Natural killer cell (primary cell): ENCODE results near the gene SENP6. TPM values are rescaled to one million over a fixed set of nuclear protein-coding genes. Genes with fewer than 3 reads are reported as not detected.

Experiments used
- ATAC-seq, 3 donors: fragments of 150-1000 bp in 2 of 3; fragments of 200-7000 bp in 1 of 3; cut with Tn5 transposase; 1 replicate in 1 of 3; 2 replicates in 2 of 3; pipeline ENCODE4 v1.10.0; 2021; ENCODE audit warnings: mild to moderate bottlenecking in 2 of 3, moderate library complexity in 2 of 3
- DNase-seq, 2 donors: peaks; one replicate each; pipeline versions ENCODE4 v3.0.0 to v3.0.0-alpha.2; 2013 to 2021; ENCODE audit warnings: mixed read lengths in 1 of 2
- H3K27ac ChIP-seq: one replicate; pipeline ENCODE4 v1.5.1; 2013; ENCODE audit warnings: mild to moderate bottlenecking, low read length
- H3K27me3 ChIP-seq: one replicate; pipeline ENCODE4 v1.6.1; 2013; ENCODE audit warnings: low read length; ENCODE audit not compliant: control insufficient read depth, insufficient read depth
- H3K36me3 ChIP-seq: one replicate; pipeline ENCODE4 v1.6.1; 2013; ENCODE audit warnings: low read length; ENCODE audit not compliant: control insufficient read depth, insufficient read depth
- H3K4me1 ChIP-seq: one replicate; pipeline ENCODE4 v1.6.1; 2013; ENCODE audit warnings: low read length; ENCODE audit not compliant: control insufficient read depth, insufficient read depth
- H3K4me3 ChIP-seq: one replicate; pipeline ENCODE4 v1.5.1; 2013; ENCODE audit warnings: low read length
- H3K9me3 ChIP-seq: one replicate; pipeline ENCODE4 v1.6.1; 2013; ENCODE audit warnings: low read length; ENCODE audit not compliant: control insufficient read depth, insufficient read depth
- H3K27ac Mint-ChIP-seq, 2 donors: one replicate each; pipeline ENCODE4 v1.8.0; 2022; ENCODE audit warnings: mild to moderate bottlenecking in 2 of 2, mixed read lengths in 2 of 2, moderate library complexity in 1 of 2
- H3K27me3 Mint-ChIP-seq, 2 donors: one replicate each; pipeline ENCODE4 v1.8.0; 2022; ENCODE audit warnings: low read depth in 2 of 2, mixed read lengths in 2 of 2
- H3K36me3 Mint-ChIP-seq: one replicate; pipeline ENCODE4 v1.8.0; 2022; ENCODE audit warnings: mixed read lengths
- H3K4me1 Mint-ChIP-seq, 2 donors: one replicate each; pipeline ENCODE4 v1.8.0; 2022; ENCODE audit warnings: mixed read lengths in 2 of 2
- H3K4me3 Mint-ChIP-seq: one replicate; pipeline ENCODE4 v1.8.0; 2022; ENCODE audit warnings: mild to moderate bottlenecking, moderate library complexity, mixed read lengths
- H3K9me3 Mint-ChIP-seq, 2 donors: one replicate each; pipeline ENCODE4 v1.8.0; 2022; ENCODE audit warnings: mixed read lengths in 2 of 2
- CTCF ChIP-seq: fragments of 200-600 bp; IDR thresholded peaks from one replicate; pipeline ENCODE4 v1.8.0; 2022; ENCODE audit warnings: antibody characterized with exemption
- WGBS: methylation state at CpG from one replicate; pipeline ENCODE4 v1.1.7; 2013; ENCODE audit warnings: missing lambda C conversion rate; ENCODE audit not compliant: insufficient coverage; 5-methylcytosine and 5-hydroxymethylcytosine counted together
- intact Hi-C: fragments of 100-400 bp; cut with micrococcal nuclease; formaldehyde crosslinking; loops from one replicate; pipeline ENCODE4 v1.14.2; 2022
- total RNA-seq, 4 donors: library from RNA; stranded (reverse); fragments of 120-200 nt in 1 of 4; gene quantifications; one replicate each; pipeline versions ENCODE4 v1.2.3 to v1.2.4, GENCODE V29; 2013 to 2022

Gene SENP6
- total RNA-seq, 3 donors from 2014 or later (not counting 1 experiment from before 2014, with no cell fraction given): 102 to 117 (median 108) TPM

DNA sequence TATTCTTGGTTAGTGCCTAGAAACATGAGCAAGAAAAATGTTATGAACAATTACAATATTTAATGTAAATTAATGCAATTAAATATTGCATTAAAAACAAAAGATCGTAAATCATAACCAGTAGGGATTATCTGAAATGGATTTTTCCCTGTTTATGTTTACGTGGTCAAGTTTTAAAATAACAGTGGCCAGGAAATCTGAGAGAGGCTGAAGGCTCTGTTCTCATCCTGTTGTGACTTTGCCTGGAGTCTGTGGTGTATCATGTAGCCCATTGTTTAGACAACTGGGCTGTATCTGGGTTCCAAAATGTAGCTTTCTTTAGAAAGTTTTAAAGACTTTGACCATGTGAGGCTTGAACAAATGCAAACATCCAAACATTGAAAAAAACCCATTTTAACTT, 149.8 kb downstream of the SENP6 start:
- TF ChIP-seq CTCF: no peak
- intact Hi-C loops: no loop called here
- Mint-ChIP-seq H3K9me3 (no peaks in the 10 kb centered on the region), H3K36me3 (peaks cover 7% of the 10 kb centered on the region), H3K4me1 (peaks cover 6 to 15% of the 10 kb centered on the region in 2 donors), H3K27me3 (peaks cover 2 to 15% of the 10 kb centered on the region in 2 donors), H3K27ac (no peak overlapping the region), H3K4me3 (no peak overlapping the region)
- Histone ChIP-seq H3K4me3 (no peak overlapping the region), H3K9me3 (no peaks in the 10 kb centered on the region), H3K27me3 (peaks cover 4% of the 10 kb centered on the region), H3K36me3 (no peaks in the 10 kb centered on the region), H3K4me1 (peaks cover 8% of the 10 kb centered on the region), H3K27ac (no peak overlapping the region)
- ATAC-seq (no peak), DNase-seq (no peak)
- WGBS: 93% methylated on average over 2 of the region's 2 CpGs

- Mint-ChIP-seq H3K4me1 (peaks cover 6 to 15% of the 10 kb centered on the region in 2 donors), H3K9me3 (no peaks in the 10 kb centered on the region), H3K27ac (no peak overlapping the region), H3K27me3 (peaks cover 0 to 13% of the 10 kb centered on the region in 2 donors), H3K36me3 (peaks cover 7% of the 10 kb centered on the region), H3K4me3 (no peak overlapping the region)
- no peaks in the 10 kb centered on the region for H3K9me3 ChIP-seq
- DNase-seq (no peak), ATAC-seq (no peak)
- no peak overlapping the region for H3K27ac ChIP-seq
- intact Hi-C loops: no loop called here
- peaks cover 8% of the 10 kb centered on the region for H3K4me1 ChIP-seq
- H3K27me3 ChIP-seq: peaks cover 4% of the 10 kb centered on the region
- no peak for TF ChIP-seq CTCF
- H3K4me3 ChIP-seq: no peak overlapping the region
- no peaks in the 10 kb centered on the region for H3K36me3 ChIP-seq
- 84% methylated on average over 3 of the region's 3 CpGs for WGBS
Measured at GRCh38 chr6:75752365-75752764, 150.7 kb downstream of the SENP6 start.

DNA sequence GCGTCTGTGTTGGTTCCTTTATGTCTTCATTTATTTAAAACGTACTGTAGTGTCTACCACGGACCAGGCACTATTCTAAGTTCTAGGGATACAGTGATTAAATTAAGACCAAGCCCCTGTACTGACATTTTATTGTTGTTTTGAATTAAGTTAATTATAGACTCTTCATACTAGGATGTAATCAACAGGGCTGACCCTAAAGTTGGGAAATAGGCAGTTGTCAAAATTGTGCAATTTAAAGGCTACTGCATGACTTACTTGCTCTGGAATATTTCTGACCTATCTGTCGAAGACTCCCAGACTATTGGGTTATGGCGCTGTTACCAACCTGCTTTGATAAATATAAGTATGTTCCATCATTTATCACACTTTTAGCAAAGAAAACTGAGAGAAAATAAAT, 154.0 kb downstream of the SENP6 start:
- no peaks in the 10 kb centered on the region for H3K4me1 Mint-ChIP-seq
- Histone ChIP-seq H3K4me1 (no peaks in the 10 kb centered on the region), H3K27ac (no peak overlapping the region), H3K27me3 (no peaks in the 10 kb centered on the region), H3K9me3 (no peaks in the 10 kb centered on the region), H3K4me3 (no peak overlapping the region), H3K36me3 (no peaks in the 10 kb centered on the region)
- ATAC-seq (no peak), DNase-seq (no peak)
- TF ChIP-seq CTCF: no peak
- H3K9me3 Mint-ChIP-seq: no peaks in the 10 kb centered on the region
- intact Hi-C loops: no loop called here
- peaks cover 0 to 3% of the 10 kb centered on the region in 2 donors for H3K27me3 Mint-ChIP-seq
- 97% methylated on average over 5 of the region's 5 CpGs for WGBS
- H3K27ac Mint-ChIP-seq: no peak overlapping the region
- no peak overlapping the region for H3K4me3 Mint-ChIP-seq
- no peaks in the 10 kb centered on the region for H3K36me3 Mint-ChIP-seq

DNA sequence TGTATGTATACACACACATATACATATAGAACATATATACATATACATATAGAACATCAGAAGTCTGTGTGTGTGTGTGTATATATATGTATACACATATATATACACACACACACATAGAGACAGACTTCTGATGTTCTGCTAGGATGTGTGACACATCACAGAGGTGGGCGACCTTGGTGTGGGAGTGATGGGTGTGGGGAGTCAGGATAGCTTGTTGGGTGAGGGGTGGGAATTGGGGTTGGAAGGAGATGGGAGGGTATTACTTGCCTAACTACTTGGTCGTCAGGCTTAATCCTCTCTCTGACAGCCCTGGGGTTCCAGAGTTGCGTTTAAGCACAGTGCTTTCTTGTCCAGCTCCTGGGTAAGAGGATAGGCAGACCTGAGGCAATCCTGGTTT, 155.6 kb downstream of the SENP6 start:
- DNase-seq: no peak
- no peaks in the 10 kb centered on the region for H3K36me3 Mint-ChIP-seq
- WGBS: 94% methylated on average over 2 of the region's 3 CpGs
- H3K4me3 Mint-ChIP-seq: no peak overlapping the region
- H3K9me3 ChIP-seq: no peaks in the 10 kb centered on the region
- no peak for TF ChIP-seq CTCF
- H3K4me1 ChIP-seq: no peaks in the 10 kb centered on the region
- no peaks in the 10 kb centered on the region for H3K4me1 Mint-ChIP-seq
- H3K27me3 Mint-ChIP-seq: peaks cover 0 to 6% of the 10 kb centered on the region in 2 donors
- intact Hi-C loops: no loop called here
- no peak for ATAC-seq
- H3K27ac Mint-ChIP-seq: no peak overlapping the region
- H3K36me3 ChIP-seq: no peaks in the 10 kb centered on the region
- H3K27me3 ChIP-seq: no peaks in the 10 kb centered on the region
- H3K4me3 ChIP-seq: no peak overlapping the region
- H3K27ac ChIP-seq: no peak overlapping the region
- no peaks in the 10 kb centered on the region for H3K9me3 Mint-ChIP-seq
